Gastrocnemius medialis (tissue), 4 donors: Measurements from ENCODE around the gene SHROOM4. TPM values are rescaled to one million over a fixed set of nuclear protein-coding genes. Genes with fewer than 3 reads are reported as not detected.

Experiments used
- ATAC-seq, 2 donors: fragments of 150-250 bp; one replicate each; pipeline ENCODE4 v1.9.1; 2016
- DNase-seq, 2 donors: peaks; one replicate each; pipeline ENCODE4 v3.0.0-alpha.2; 2019
- H3K27ac ChIP-seq, 4 donors: fragments of 200-600 bp; sonication (generic); 1 replicate in 1 of 4; 2 replicates in 3 of 4; pipeline ENCODE4 v1.5.1; 2016 to 2018; ENCODE audit warnings: mild to moderate bottlenecking in 2 of 4, moderate library complexity in 1 of 4
- H3K27me3 ChIP-seq, 3 donors: fragments of 200-600 bp; sonication (generic) in 2 of 3; 1 replicate in 1 of 3; 2 replicates in 2 of 3; pipeline versions ENCODE4 v1.5.1 to v1.6.0; 2016 to 2019; ENCODE audit warnings: mild to moderate bottlenecking in 1 of 3, moderate library complexity in 1 of 3
- H3K36me3 ChIP-seq, 2 donors: fragments of 200-600 bp; sonication (generic) in 1 of 2; one replicate each; pipeline ENCODE4 v1.5.1; 2017 to 2018
- H3K4me1 ChIP-seq, 2 donors: fragments of 200-600 bp; sonication (generic) in 1 of 2; one replicate each; pipeline ENCODE4 v1.5.1; 2016 to 2017; ENCODE audit warnings: mild to moderate bottlenecking in 2 of 2
- H3K4me3 ChIP-seq, 4 donors: fragments of 200-600 bp; sonication (generic) in 3 of 4; 1 replicate in 1 of 4; 2 replicates in 3 of 4; pipeline ENCODE4 v1.5.1; 2016 to 2019; ENCODE audit warnings: mild to moderate bottlenecking in 2 of 4
- H3K9me3 ChIP-seq, 3 donors: fragments of 200-600 bp; sonication (generic) in 2 of 3; 1 replicate in 1 of 3; 2 replicates in 2 of 3; pipeline ENCODE4 v1.5.1; 2016 to 2019
- POLR2A ChIP-seq, 2 donors: fragments of 450-650 bp; IDR thresholded peaks; one replicate each; pipeline ENCODE4 v1.6.1; 2017; ENCODE audit warnings: antibody characterized with exemption in 2 of 2, mild to moderate bottlenecking in 2 of 2, moderate library complexity in 2 of 2
- in situ Hi-C, 4 donors: fragments of 200-750 bp; cut with MboI; loops; one replicate each; pipeline versions ENCODE4 v1.15.0 to v1.8.0; 2017; ENCODE audit warnings: low sequenced_read_pairs in 4 of 4
- intact Hi-C: fragments of 100-400 bp; cut with DNase I; formaldehyde crosslinking; loops from one replicate; pipeline ENCODE4 v1.15.1; 2023; ENCODE audit warnings: low total_unique reads
- total RNA-seq, 4 donors: library from RNA; depleted of rRNA; stranded (reverse); fragments of >200 nt; gene quantifications; one replicate each; pipeline versions ENCODE4 v1.1.0 to v1.2.3, GENCODE V29; 2016
- TF ChIP-seq, protein P1 (sequence below), 5 experiments: fragments of 450-650 bp in 3 of 5; fragments of 200-600 bp in 2 of 5; sonication (generic) in 2 of 5; IDR thresholded peaks in 4 of 5; conservative IDR thresholded peaks in 1 of 5; 1 replicate in 4 of 5; 2 replicates in 1 of 5; pipeline ENCODE4 v1.5.1; 2016 to 2019; ENCODE audit warnings: antibody characterized with exemption in 5 of 5, mild to moderate bottlenecking in 3 of 5, moderate library complexity in 3 of 5

Gene SHROOM4
- total RNA-seq, 4 donors from 2014 or later = 3.8 to 6.1 (median 4.5) TPM

DNA sequence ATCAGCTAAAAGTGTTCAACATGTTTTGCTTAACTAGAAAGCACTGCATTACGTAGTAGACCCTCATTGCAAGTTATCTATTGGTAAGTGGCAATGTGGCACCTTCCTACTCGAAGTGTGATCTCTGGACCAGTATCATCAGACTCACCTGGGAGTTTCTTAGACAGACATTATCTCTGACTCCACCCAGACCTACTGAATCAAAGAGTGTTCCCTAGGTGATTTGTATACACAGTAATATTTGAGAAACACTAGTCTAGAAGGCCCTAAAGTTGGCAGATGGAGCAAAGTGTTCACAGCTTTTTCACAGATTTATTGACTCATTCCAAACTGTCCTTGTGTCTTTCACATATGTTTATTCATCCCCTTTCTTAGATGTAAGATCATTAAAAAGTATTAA lies 35.7 kb downstream of the SHROOM4 start:
- Histone ChIP-seq H3K27ac (no peak overlapping the region), H3K9me3 (no peaks in the 10 kb centered on the region), H3K36me3 (no peaks in the 10 kb centered on the region), H3K4me3 (no peak overlapping the region), H3K4me1 (no peaks in the 10 kb centered on the region), H3K27me3 (no peaks in the 10 kb centered on the region)
- no peak for ATAC-seq
- intact Hi-C loops (no loop called here), in situ Hi-C loops (loop anchor here in 1 of 4 donors (10.0 kb wide), 1 partner anchor 63 kb away; no protein-coding TSS in a partner anchor)
- no peak for DNase-seq
- TF ChIP-seq, protein P1, sequence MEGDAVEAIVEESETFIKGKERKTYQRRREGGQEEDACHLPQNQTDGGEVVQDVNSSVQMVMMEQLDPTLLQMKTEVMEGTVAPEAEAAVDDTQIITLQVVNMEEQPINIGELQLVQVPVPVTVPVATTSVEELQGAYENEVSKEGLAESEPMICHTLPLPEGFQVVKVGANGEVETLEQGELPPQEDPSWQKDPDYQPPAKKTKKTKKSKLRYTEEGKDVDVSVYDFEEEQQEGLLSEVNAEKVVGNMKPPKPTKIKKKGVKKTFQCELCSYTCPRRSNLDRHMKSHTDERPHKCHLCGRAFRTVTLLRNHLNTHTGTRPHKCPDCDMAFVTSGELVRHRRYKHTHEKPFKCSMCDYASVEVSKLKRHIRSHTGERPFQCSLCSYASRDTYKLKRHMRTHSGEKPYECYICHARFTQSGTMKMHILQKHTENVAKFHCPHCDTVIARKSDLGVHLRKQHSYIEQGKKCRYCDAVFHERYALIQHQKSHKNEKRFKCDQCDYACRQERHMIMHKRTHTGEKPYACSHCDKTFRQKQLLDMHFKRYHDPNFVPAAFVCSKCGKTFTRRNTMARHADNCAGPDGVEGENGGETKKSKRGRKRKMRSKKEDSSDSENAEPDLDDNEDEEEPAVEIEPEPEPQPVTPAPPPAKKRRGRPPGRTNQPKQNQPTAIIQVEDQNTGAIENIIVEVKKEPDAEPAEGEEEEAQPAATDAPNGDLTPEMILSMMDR (IDR thresholded peaks at IDR 0.05 in 4 of 5, conservative IDR thresholded peaks at IDR 0.05 in 1 of 5) = no peak
- no peak for TF ChIP-seq POLR2A (IDR thresholded peaks at IDR 0.05)

DNA sequence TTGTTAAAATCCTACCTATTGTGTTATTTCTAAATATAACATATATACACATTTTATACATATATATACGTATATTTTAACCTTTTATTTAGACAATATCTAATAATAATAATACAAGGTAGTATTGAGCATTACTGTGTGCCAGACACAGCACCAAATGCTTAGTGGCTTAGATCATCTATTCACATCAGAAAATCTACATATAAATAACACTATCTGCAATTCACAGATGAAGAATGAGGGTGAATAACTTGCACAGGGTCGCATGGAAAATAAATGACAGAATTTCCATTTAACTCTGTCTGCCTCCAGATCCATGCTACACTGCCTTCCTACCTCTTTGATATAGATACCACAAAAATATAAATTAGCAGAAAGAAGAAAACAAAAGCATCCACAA lies 37.7 kb downstream of the SHROOM4 start:
- intact Hi-C loops (no loop called here), in situ Hi-C loops (loop anchor here in 1 of 4 donors (10.0 kb wide), 1 partner anchor 61 kb away; no protein-coding TSS in a partner anchor)
- H3K36me3 ChIP-seq = no peaks in the 10 kb centered on the region
- no peak for TF ChIP-seq POLR2A (IDR thresholded peaks at IDR 0.05)
- TF ChIP-seq, protein P1 (IDR thresholded peaks at IDR 0.05 in 4 of 5, conservative IDR thresholded peaks at IDR 0.05 in 1 of 5) = no peak
- DNase-seq (no peak), ATAC-seq (no peak)
- no peak overlapping the region for H3K27ac ChIP-seq
- H3K4me1 ChIP-seq = no peaks in the 10 kb centered on the region
- no peaks in the 10 kb centered on the region for H3K9me3 ChIP-seq
- H3K27me3 ChIP-seq = no peaks in the 10 kb centered on the region
- H3K4me3 ChIP-seq = no peak overlapping the region

DNA sequence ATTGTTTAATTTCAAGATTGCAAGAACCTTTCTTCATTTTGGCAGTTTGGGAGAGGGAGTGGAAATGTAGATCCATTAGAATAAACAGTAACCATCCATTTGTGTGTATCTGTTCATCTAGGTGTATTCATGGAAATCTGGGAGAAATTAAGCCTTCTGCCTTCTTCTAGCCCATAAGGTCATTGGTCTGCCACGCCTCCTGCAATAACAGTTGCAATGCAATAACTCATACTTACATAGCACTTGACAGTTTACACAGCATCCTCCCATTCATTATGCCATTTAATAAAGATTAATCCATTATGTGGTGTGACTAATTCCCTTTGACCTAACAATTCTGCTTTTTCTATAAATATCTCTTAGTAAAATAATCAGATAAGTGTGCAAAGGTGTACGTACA lies 42.6 kb downstream of the SHROOM4 start:
- DNase-seq (no peak), ATAC-seq (no peak)
- no peaks in the 10 kb centered on the region for H3K36me3 ChIP-seq
- in situ Hi-C loops (loop anchor here in 1 of 4 donors (10.0 kb wide), 1 partner anchor 57 kb away; no protein-coding TSS in a partner anchor), intact Hi-C loops (no loop called here)
- no peak for TF ChIP-seq POLR2A (IDR thresholded peaks at IDR 0.05)
- TF ChIP-seq, protein P1 (IDR thresholded peaks at IDR 0.05 in 4 of 5, conservative IDR thresholded peaks at IDR 0.05 in 1 of 5) = no peak
- no peaks in the 10 kb centered on the region for H3K9me3 ChIP-seq
- peaks cover 0 to 5% (median 0%) of the 10 kb centered on the region in 3 donors for H3K27me3 ChIP-seq
- H3K4me1 ChIP-seq = no peaks in the 10 kb centered on the region
- H3K27ac ChIP-seq = no peak overlapping the region
- no peak overlapping the region for H3K4me3 ChIP-seq

DNA sequence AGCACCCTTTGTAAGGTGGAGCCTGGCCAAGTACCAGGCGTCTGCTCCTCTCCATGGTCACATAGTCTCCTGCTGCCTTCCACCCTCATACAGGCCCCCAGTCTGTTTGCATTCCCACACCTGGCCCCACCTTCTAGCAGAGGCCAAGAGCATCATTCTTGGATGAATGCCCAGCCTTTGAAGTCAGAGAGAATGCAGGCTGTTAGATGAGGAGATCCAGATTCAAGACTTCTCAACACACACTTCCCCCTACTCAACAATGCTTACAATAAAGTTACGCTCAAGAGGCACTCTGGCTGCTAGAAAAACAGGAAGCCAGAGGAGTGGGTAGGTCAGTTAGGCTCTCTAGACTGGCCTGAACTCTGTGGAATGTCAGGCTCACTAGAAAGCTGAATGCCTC lies 43.3 kb downstream of the SHROOM4 start:
- no peak for DNase-seq
- no peaks in the 10 kb centered on the region for H3K4me1 ChIP-seq
- ATAC-seq = no peak
- intact Hi-C loops (no loop called here), in situ Hi-C loops (loop anchor here in 1 of 4 donors (10.0 kb wide), 1 partner anchor 56 kb away; no protein-coding TSS in a partner anchor)
- no peaks in the 10 kb centered on the region for H3K9me3 ChIP-seq
- TF ChIP-seq, protein P1 (IDR thresholded peaks at IDR 0.05 in 4 of 5, conservative IDR thresholded peaks at IDR 0.05 in 1 of 5) = no peak
- TF ChIP-seq POLR2A (IDR thresholded peaks at IDR 0.05) = no peak
- no peak overlapping the region for H3K27ac ChIP-seq
- H3K36me3 ChIP-seq = no peaks in the 10 kb centered on the region
- peaks cover 0 to 5% (median under 1%) of the 10 kb centered on the region in 3 donors for H3K27me3 ChIP-seq
- no peak overlapping the region for H3K4me3 ChIP-seq
